IPS-18a (cell line): ENCODE data around the gene EXOC3L1.

ENCODE experiments used
- H3K27ac ChIP-seq: one replicate; pipeline ENCODE4 v1.5.1; 2013; ENCODE audit warnings: low read length
- H3K27me3 ChIP-seq: one replicate; pipeline ENCODE4 v1.6.1; 2013; ENCODE audit warnings: mild to moderate bottlenecking, low read length; ENCODE audit not compliant: control insufficient read depth, insufficient read depth
- H3K36me3 ChIP-seq: one replicate; pipeline ENCODE4 v1.6.1; 2013; ENCODE audit warnings: low read depth, low read length; ENCODE audit not compliant: control insufficient read depth
- H3K4me1 ChIP-seq: one replicate; pipeline ENCODE4 v1.6.1; 2013; ENCODE audit warnings: low read depth, low read length; ENCODE audit not compliant: control insufficient read depth
- H3K4me3 ChIP-seq: one replicate; pipeline ENCODE4 v1.5.1; 2013; ENCODE audit warnings: low read length
- H3K9ac ChIP-seq: one replicate; pipeline ENCODE4 v1.6.1; 2013; ENCODE audit warnings: mild to moderate bottlenecking, low read length, moderate library complexity
- H3K9me3 ChIP-seq: one replicate; pipeline ENCODE4 v1.6.1; 2013; ENCODE audit warnings: low read depth, low read length; ENCODE audit not compliant: control insufficient read depth

Gene EXOC3L1

GRCh38 chr16:67173808-67174705 is 15.9 kb downstream of the EXOC3L1 start:
- Histone ChIP-seq H3K9me3 (no peaks in the 10 kb centered on the region), H3K36me3 (no peaks in the 10 kb centered on the region), H3K27me3 (peaks cover 93% of the 10 kb centered on the region), H3K4me1 (peaks cover 17% of the 10 kb centered on the region), H3K9ac (no peak overlapping the region), H3K4me3 (peak overlapping the region; percentile 57), H3K27ac (no peak overlapping the region)

- no peak overlapping the region for H3K9ac ChIP-seq
- H3K9me3 ChIP-seq, result no peaks in the 10 kb centered on the region
- H3K4me1 ChIP-seq, result peaks cover 19% of the 10 kb centered on the region
- peaks cover 94% of the 10 kb centered on the region for H3K27me3 ChIP-seq
- H3K27ac ChIP-seq, result no peak overlapping the region
- no peaks in the 10 kb centered on the region for H3K36me3 ChIP-seq
- peak overlapping the region; percentile 57 for H3K4me3 ChIP-seq
Observed at GRCh38 chr16:67173323-67173722, 16.6 kb downstream of the EXOC3L1 start.

- Histone ChIP-seq H3K4me1 (peaks cover 19% of the 10 kb centered on the region), H3K4me3 (peak overlapping the region; percentile 40), H3K27me3 (peaks cover 97% of the 10 kb centered on the region), H3K9me3 (no peaks in the 10 kb centered on the region), H3K9ac (no peak overlapping the region), H3K36me3 (no peaks in the 10 kb centered on the region), H3K27ac (no peak overlapping the region)
Observed at GRCh38 chr16:67170949-67171649, 18.8 kb downstream of the EXOC3L1 start.

- Histone ChIP-seq H3K4me1 (peaks cover 19% of the 10 kb centered on the region), H3K27me3 (peaks cover 97% of the 10 kb centered on the region), H3K9me3 (no peaks in the 10 kb centered on the region), H3K4me3 (peak within 1 kb of the TSS; percentile 66), H3K36me3 (no peaks in the 10 kb centered on the region), H3K9ac (no peak within 1 kb of the TSS), H3K27ac (no peak within 1 kb of the TSS)
Observed at GRCh38 chr16:67170168-67170948, 19.6 kb downstream of the EXOC3L1 start, which contains the start of gene NOL3. NOL3 (plus strand) TSS chr16:67170538.

- H3K9ac ChIP-seq, result no peak overlapping the region
- no peak overlapping the region for H3K27ac ChIP-seq
- H3K27me3 ChIP-seq, result peaks cover 97% of the 10 kb centered on the region
- H3K4me3 ChIP-seq, result peak overlapping the region; percentile 66
- no peaks in the 10 kb centered on the region for H3K9me3 ChIP-seq
- H3K4me1 ChIP-seq, result peaks cover 19% of the 10 kb centered on the region
- H3K36me3 ChIP-seq, result no peaks in the 10 kb centered on the region
Observed at GRCh38 chr16:67169642-67170167, 20.2 kb downstream of the EXOC3L1 start.

GRCh38 chr16:67169011-67169451 is 20.9 kb downstream of the EXOC3L1 start:
- Histone ChIP-seq H3K4me1 (peaks cover 19% of the 10 kb centered on the region), H3K27ac (no peak overlapping the region), H3K9me3 (no peaks in the 10 kb centered on the region), H3K27me3 (peaks cover 97% of the 10 kb centered on the region), H3K9ac (no peak overlapping the region), H3K36me3 (no peaks in the 10 kb centered on the region), H3K4me3 (peak overlapping the region; percentile 66)

- peaks cover 12% of the 10 kb centered on the region for H3K4me1 ChIP-seq
Observed at GRCh38 chr16:67167588-67167987, 22.3 kb downstream of the EXOC3L1 start.

GRCh38 chr16:67166598-67167168 is 23.3 kb downstream of the EXOC3L1 start:
- H3K27ac ChIP-seq, result no peak overlapping the region
- peaks cover 97% of the 10 kb centered on the region for H3K27me3 ChIP-seq
- peaks cover 12% of the 10 kb centered on the region for H3K4me1 ChIP-seq
- no peaks in the 10 kb centered on the region for H3K36me3 ChIP-seq
- no peak overlapping the region for H3K9ac ChIP-seq
- H3K9me3 ChIP-seq, result no peaks in the 10 kb centered on the region
- H3K4me3 ChIP-seq, result no peak overlapping the region

More at GRCh38 chr16:67167588-67167987, 22.3 kb downstream of the EXOC3L1 start:
- H3K4me3 ChIP-seq, result no peak overlapping the region
- H3K27me3 ChIP-seq, result peaks cover 97% of the 10 kb centered on the region
- no peak overlapping the region for H3K27ac ChIP-seq
- no peaks in the 10 kb centered on the region for H3K36me3 ChIP-seq
- no peak overlapping the region for H3K9ac ChIP-seq
- no peaks in the 10 kb centered on the region for H3K9me3 ChIP-seq

- Histone ChIP-seq H3K9me3 (no peaks in the 10 kb centered on the region), H3K36me3 (no peaks in the 10 kb centered on the region), H3K4me1 (peaks cover 11% of the 10 kb centered on the region), H3K4me3 (no peak overlapping the region), H3K27me3 (peaks cover 97% of the 10 kb centered on the region), H3K9ac (no peak overlapping the region), H3K27ac (no peak overlapping the region)
Observed at GRCh38 chr16:67166110-67166547, 23.8 kb downstream of the EXOC3L1 start.

GRCh38 chr16:67165121-67166078 is 24.5 kb downstream of the EXOC3L1 start:
- Histone ChIP-seq H3K27me3 (peaks cover 99% of the 10 kb centered on the region), H3K36me3 (no peaks in the 10 kb centered on the region), H3K9me3 (no peaks in the 10 kb centered on the region), H3K4me3 (peak overlapping the region; percentile 37), H3K9ac (no peak overlapping the region), H3K4me1 (peaks cover 11% of the 10 kb centered on the region), H3K27ac (no peak overlapping the region)
